Neural progenitor cell (in vitro differentiated cells): Measurements from ENCODE around the gene SMIM22. TPM values are rescaled to one million over a fixed set of nuclear protein-coding genes. Genes with fewer than 3 reads are reported as not detected.

ENCODE experiments used
- DNase-seq: peaks from one replicate; pipeline ENCODE4 v3.0.0-alpha.2; 2016; ENCODE audit warnings: low spot score
- H2AFZ ChIP-seq: fragments of 200-600 bp; sonication (generic); replicated peaks from 2 replicates; pipeline ENCODE4 v1.6.1; 2016; ENCODE audit warnings: antibody characterized with exemption
- H3F3A ChIP-seq: fragments of 200-600 bp; sonication (generic); 2 replicates; pipeline ENCODE4 v1.6.1; 2016; ENCODE audit warnings: antibody characterized with exemption, low read depth
- H3K27ac ChIP-seq: fragments of 200-600 bp; sonication (generic); 2 replicates; pipeline ENCODE4 v1.5.1; 2016; ENCODE audit warnings: mild to moderate bottlenecking
- H3K27me3 ChIP-seq: fragments of 200-600 bp; sonication (generic); 2 replicates; pipeline ENCODE4 v1.6.1; 2016; ENCODE audit warnings: mild to moderate bottlenecking, moderate library complexity
- H3K36me3 ChIP-seq: fragments of 200-600 bp; sonication (generic); 2 replicates; pipeline ENCODE4 v1.5.1; 2016
- H3K4me1 ChIP-seq: fragments of 200-600 bp; sonication (generic); 2 replicates; pipeline ENCODE4 v1.6.1; 2016; ENCODE audit warnings: mixed run types
- H3K4me2 ChIP-seq: fragments of 200-600 bp; sonication (generic); 2 replicates; pipeline ENCODE4 v1.6.1; 2016
- H3K4me3 ChIP-seq: fragments of 200-600 bp; sonication (generic); 2 replicates; pipeline ENCODE4 v1.5.1; 2016
- H3K79me2 ChIP-seq: fragments of 200-600 bp; sonication (generic); 2 replicates; pipeline ENCODE4 v1.6.1; 2016; ENCODE audit warnings: low read depth
- H3K9ac ChIP-seq: fragments of 200-600 bp; sonication (generic); 2 replicates; pipeline ENCODE4 v1.6.1; 2016
- H3K9me3 ChIP-seq: fragments of 200-600 bp; sonication (generic); 2 replicates; pipeline ENCODE4 v1.5.1; 2016; ENCODE audit warnings: low read depth
- H4K20me1 ChIP-seq: fragments of 200-600 bp; sonication (generic); 2 replicates; pipeline ENCODE4 v1.6.1; 2016; ENCODE audit warnings: low read depth
- H3K27ac Mint-ChIP-seq: 3 replicates; pipeline ENCODE4 v1.8.0; 2021; ENCODE audit warnings: mixed read lengths
- H3K27me3 Mint-ChIP-seq: 2 replicates; pipeline ENCODE4 v1.8.0; 2022; ENCODE audit warnings: low read depth, mild to moderate bottlenecking, inconsistent platforms, moderate library complexity, mixed read lengths; ENCODE audit not compliant: insufficient read depth
- H3K36me3 Mint-ChIP-seq: 3 replicates; pipeline ENCODE4 v1.8.0; 2021; ENCODE audit warnings: mixed read lengths
- H3K4me1 Mint-ChIP-seq: 3 replicates; pipeline ENCODE4 v1.8.0; 2021; ENCODE audit warnings: mixed read lengths
- H3K4me3 Mint-ChIP-seq: 3 replicates; pipeline ENCODE4 v1.8.0; 2021; ENCODE audit warnings: mild to moderate bottlenecking, moderate library complexity, mixed read lengths
- H3K9me3 Mint-ChIP-seq: 3 replicates; pipeline ENCODE4 v1.8.0; 2020; ENCODE audit warnings: mixed read lengths
- CTCF ChIP-seq: fragments of 200-600 bp; sonication (generic); IDR thresholded peaks from 2 replicates; pipeline ENCODE4 v1.5.1; 2017; ENCODE audit warnings: antibody characterized with exemption, mild to moderate bottlenecking
- EZH2 ChIP-seq: fragments of 200-600 bp; sonication (generic); IDR thresholded peaks from 2 replicates; pipeline ENCODE4 v1.6.1; 2017; ENCODE audit warnings: antibody characterized with exemption, mild to moderate bottlenecking, moderate library complexity
- EZH2phosphoT487 ChIP-seq: fragments of 200-600 bp; sonication (generic); IDR thresholded peaks from 2 replicates; pipeline ENCODE4 v1.6.1; 2017; ENCODE audit warnings: antibody characterized with exemption
- total RNA-seq: library from RNA; depleted of rRNA; stranded (reverse); fragments of >200 nt; gene quantifications from 2 replicates; pipeline ENCODE4 v1.2.3, GENCODE V29; 2015; ENCODE audit warnings: low replicate concordance

Gene SMIM22
- total RNA-seq, 1 donor from 2014 or later: not detected

GRCh38 chr16:4790871-4791270, 4.3 kb upstream of the SMIM22 start:
- no peaks in the 10 kb centered on the region for H4K20me1 ChIP-seq
- H3K27me3 ChIP-seq: no peaks in the 10 kb centered on the region
- Mint-ChIP-seq H3K36me3 (no peaks in the 10 kb centered on the region), H3K27ac (peak overlapping the region; percentile 42), H3K9me3 (no peaks in the 10 kb centered on the region), H3K27me3 (peaks cover 2% of the 10 kb centered on the region), H3K4me1 (peaks cover 12% of the 10 kb centered on the region), H3K4me3 (peak overlapping the region; percentile 14)
- H2AFZ ChIP-seq: no peak overlapping the region
- H3K4me2 ChIP-seq: no peak overlapping the region
- no peak overlapping the region for H3K27ac ChIP-seq
- peaks cover 11% of the 10 kb centered on the region for H3F3A ChIP-seq
- H3K4me1 ChIP-seq: peaks cover 11% of the 10 kb centered on the region
- DNase-seq: no peak
- H3K36me3 ChIP-seq: no peaks in the 10 kb centered on the region
- no peaks in the 10 kb centered on the region for H3K9me3 ChIP-seq
- no peak overlapping the region for H3K4me3 ChIP-seq
- TF ChIP-seq EZH2phosphoT487 (no peak), CTCF (no peak), EZH2 (no peak)
- no peak overlapping the region for H3K9ac ChIP-seq
- no peaks in the 10 kb centered on the region for H3K79me2 ChIP-seq

DNA sequence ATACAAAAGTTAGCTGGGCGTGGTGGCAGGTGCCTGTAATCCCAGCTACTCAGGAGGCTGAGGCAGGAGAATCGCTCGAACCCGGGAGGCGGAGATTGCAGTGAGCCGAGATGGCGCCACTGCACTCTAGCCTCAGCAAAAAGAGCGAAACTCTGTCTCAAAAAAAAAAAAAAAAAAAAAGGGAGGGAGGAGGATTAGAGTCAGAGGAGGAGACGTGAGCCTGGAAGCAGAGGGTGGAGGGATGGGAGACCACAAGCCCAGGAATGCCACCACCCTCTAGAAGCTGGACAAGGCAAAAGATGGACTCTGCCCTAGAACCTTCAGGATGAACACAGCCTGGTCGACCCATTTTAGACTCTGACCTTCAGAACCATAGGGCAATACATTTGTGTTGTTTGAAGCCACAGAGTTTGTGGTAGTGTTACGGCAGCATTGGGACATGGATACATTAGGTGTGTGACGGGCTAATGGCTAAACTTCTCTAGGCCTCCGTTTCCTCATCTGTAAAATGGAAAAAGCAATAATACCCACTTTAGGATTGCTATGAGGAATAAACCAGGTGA, 2.1 kb upstream of the SMIM22 start:
- H3K27ac Mint-ChIP-seq: no peak overlapping the region
- peaks cover 5% of the 10 kb centered on the region for H3K27me3 Mint-ChIP-seq
- peaks cover 9% of the 10 kb centered on the region for H3K4me1 Mint-ChIP-seq
- peaks cover 3% of the 10 kb centered on the region for H3K36me3 Mint-ChIP-seq
- H3K4me2 ChIP-seq: no peak overlapping the region
- no peak overlapping the region for H3K27ac ChIP-seq
- H3F3A ChIP-seq: peaks cover 11% of the 10 kb centered on the region
- H3K4me1 ChIP-seq: peaks cover 6% of the 10 kb centered on the region
- no peaks in the 10 kb centered on the region for H3K79me2 ChIP-seq
- no peaks in the 10 kb centered on the region for H3K36me3 ChIP-seq
- H3K4me3 ChIP-seq: no peak overlapping the region
- TF ChIP-seq EZH2phosphoT487 (no peak), EZH2 (no peak), CTCF (no peak)
- H3K9ac ChIP-seq: no peak overlapping the region
- H3K4me3 Mint-ChIP-seq: no peak overlapping the region
- no peak overlapping the region for H2AFZ ChIP-seq
- no peak for DNase-seq
- no peaks in the 10 kb centered on the region for H4K20me1 ChIP-seq
- no peaks in the 10 kb centered on the region for H3K9me3 Mint-ChIP-seq
- H3K27me3 ChIP-seq: no peaks in the 10 kb centered on the region
- no peaks in the 10 kb centered on the region for H3K9me3 ChIP-seq

DNA sequence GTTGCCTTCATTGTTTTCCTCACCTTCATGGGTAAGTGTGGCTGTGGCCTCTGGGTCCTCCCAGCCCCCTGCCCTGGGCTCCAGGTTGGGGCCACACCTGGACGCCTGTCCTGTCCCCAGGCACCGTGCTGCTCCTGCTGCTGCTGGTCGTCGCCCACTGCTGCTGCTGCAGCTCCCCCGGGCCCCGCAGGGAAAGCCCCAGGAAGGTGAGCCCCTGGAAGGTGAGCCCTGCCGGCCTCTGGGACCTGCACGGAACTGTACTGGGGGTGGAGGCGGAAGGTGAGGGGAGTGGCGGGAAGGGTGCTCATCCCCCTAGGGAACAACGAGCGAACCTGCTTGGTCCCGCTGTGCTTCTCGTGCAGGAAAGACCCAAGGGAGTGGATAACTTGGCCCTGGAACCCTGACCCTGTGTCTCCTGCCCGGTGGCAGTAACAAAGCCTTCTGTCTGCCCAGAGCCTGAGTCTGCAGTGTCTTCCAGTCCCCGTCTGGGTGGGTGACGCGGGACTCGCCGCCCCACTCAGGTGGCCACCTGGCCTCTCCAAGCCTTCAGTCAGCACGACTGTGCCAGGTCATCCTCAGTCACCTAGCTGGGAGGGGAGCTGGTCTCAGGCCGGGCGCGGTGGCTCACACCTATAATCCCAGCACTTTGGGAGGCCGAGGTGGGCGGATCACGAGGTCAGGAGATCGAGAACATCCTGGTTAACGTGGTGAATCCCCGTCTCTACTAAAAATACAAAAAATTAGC, 831 bp downstream of the SMIM22 start:
- Mint-ChIP-seq H3K4me1 (peaks cover 3% of the 10 kb centered on the region), H3K36me3 (peaks cover 3% of the 10 kb centered on the region)
- no peaks in the 10 kb centered on the region for H3K36me3 ChIP-seq

More for the DNA sequence above, 831 bp downstream of the SMIM22 start:
- Histone ChIP-seq H3K4me2 (no peak overlapping the region), H2AFZ (no peak overlapping the region), H4K20me1 (no peaks in the 10 kb centered on the region), H3K27ac (no peak overlapping the region), H3K27me3 (no peaks in the 10 kb centered on the region), H3K79me2 (peaks cover 4% of the 10 kb centered on the region), H3K9me3 (no peaks in the 10 kb centered on the region), H3F3A (peaks cover 4% of the 10 kb centered on the region), H3K4me1 (no peaks in the 10 kb centered on the region), H3K4me3 (no peak overlapping the region), H3K9ac (no peak overlapping the region)
- Mint-ChIP-seq H3K27ac (peak overlapping the region; percentile 14), H3K4me3 (no peak overlapping the region), H3K9me3 (no peaks in the 10 kb centered on the region), H3K27me3 (peaks cover 7% of the 10 kb centered on the region)
- no peak for DNase-seq
- TF ChIP-seq CTCF (no peak), EZH2 (no peak), EZH2phosphoT487 (no peak)
